Lower leg skin (tissue), 4 donors: ENCODE results near the gene ZBTB38. TPM values are rescaled to one million over a fixed set of nuclear protein-coding genes. Genes with fewer than 3 reads are reported as not detected.

Source experiments
- DNase-seq, 2 donors: peaks; one replicate each; pipeline ENCODE4 v3.0.0-alpha.2; 2019; ENCODE audit warnings: low spot score in 2 of 2
- H3K4me3 ChIP-seq: fragments of 200-600 bp; sonication (generic); 2 replicates; pipeline ENCODE4 v1.5.1; 2017; ENCODE audit warnings: mild to moderate bottlenecking, low read depth; ENCODE audit not compliant: poor library complexity, severe bottlenecking
- POLR2A ChIP-seq, 2 donors: fragments of 450-650 bp; IDR thresholded peaks; one replicate each; pipeline ENCODE4 v1.6.1; 2016 to 2017; ENCODE audit warnings: antibody characterized with exemption in 2 of 2, mild to moderate bottlenecking in 1 of 2, moderate library complexity in 1 of 2
- WGBS, 2 donors: methylation state at CpG; one replicate each; pipeline ENCODE4 v1.1.5; 2018; 5-methylcytosine and 5-hydroxymethylcytosine counted together
- intact Hi-C: fragments of 100-400 bp; cut with DNase I; formaldehyde crosslinking; loops from one replicate; pipeline ENCODE4 v1.15.0; 2023; ENCODE audit warnings: low total_unique reads
- total RNA-seq, 4 donors: library from RNA; depleted of rRNA; stranded (reverse); fragments of >200 nt; gene quantifications; one replicate each; pipeline ENCODE4 v1.1.0, GENCODE V29; 2016
- TF ChIP-seq, protein P1 (sequence below), 3 donors: fragments of 450-650 bp; IDR thresholded peaks; one replicate each; pipeline ENCODE4 v1.5.1; 2016; ENCODE audit warnings: antibody characterized with exemption in 3 of 3, mild to moderate bottlenecking in 3 of 3, moderate library complexity in 2 of 3

ZBTB38 gene
- total RNA-seq, 4 donors from 2014 or later, result 46.8 to 104 (median 72.6) TPM

DNA sequence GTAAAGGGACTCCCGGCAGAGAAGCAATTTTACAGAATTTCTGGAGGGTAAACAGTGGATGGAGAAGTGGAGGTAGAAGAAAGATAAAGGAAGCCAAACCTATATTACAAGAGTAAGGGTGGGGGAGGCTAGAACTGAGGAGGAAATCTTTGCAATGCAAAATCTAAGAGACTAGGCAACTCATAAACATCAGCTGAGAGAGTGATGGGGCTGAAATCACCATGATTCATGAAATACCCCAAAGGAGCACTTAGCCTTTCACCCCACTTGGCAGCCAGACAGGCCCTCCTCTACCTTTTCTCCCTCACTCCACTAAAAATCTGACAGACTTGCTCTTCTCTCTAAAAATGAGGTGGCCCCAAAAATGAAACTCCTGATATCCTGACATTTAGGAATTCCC, 19.5 kb upstream of the ZBTB38 start:
- TF ChIP-seq, protein P1, sequence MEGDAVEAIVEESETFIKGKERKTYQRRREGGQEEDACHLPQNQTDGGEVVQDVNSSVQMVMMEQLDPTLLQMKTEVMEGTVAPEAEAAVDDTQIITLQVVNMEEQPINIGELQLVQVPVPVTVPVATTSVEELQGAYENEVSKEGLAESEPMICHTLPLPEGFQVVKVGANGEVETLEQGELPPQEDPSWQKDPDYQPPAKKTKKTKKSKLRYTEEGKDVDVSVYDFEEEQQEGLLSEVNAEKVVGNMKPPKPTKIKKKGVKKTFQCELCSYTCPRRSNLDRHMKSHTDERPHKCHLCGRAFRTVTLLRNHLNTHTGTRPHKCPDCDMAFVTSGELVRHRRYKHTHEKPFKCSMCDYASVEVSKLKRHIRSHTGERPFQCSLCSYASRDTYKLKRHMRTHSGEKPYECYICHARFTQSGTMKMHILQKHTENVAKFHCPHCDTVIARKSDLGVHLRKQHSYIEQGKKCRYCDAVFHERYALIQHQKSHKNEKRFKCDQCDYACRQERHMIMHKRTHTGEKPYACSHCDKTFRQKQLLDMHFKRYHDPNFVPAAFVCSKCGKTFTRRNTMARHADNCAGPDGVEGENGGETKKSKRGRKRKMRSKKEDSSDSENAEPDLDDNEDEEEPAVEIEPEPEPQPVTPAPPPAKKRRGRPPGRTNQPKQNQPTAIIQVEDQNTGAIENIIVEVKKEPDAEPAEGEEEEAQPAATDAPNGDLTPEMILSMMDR (IDR thresholded peaks at IDR 0.05), result no peak
- no peak for TF ChIP-seq POLR2A (IDR thresholded peaks at IDR 0.05)
- DNase-seq, result no peak
- intact Hi-C loops, result no loop called here
- H3K4me3 ChIP-seq, result no peak overlapping the region
- WGBS, 2 donors, result 100% methylated on average over 1 of the region's 1 CpG

DNA sequence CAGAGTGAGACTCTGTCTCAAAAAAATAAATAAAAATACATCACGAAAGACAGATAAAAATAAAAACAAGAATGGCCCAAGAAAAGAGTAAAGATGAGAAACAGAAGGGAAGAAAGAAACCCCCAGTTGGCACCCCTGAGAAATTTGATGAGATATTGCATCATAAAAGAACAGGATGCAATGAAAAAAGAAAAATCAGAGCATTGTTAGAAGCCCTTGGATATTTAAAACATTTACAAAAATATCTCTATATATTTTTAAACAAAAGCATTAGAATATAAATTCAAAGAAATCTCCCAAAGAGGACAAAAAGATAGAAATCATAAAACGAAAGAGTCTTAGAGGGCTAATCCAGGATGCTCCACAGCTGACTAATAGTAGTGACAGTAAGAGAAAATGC, 18.6 kb upstream of the ZBTB38 start:
- intact Hi-C loops, result no loop called here
- DNase-seq, result no peak
- no peak overlapping the region for H3K4me3 ChIP-seq
- TF ChIP-seq, protein P1 (IDR thresholded peaks at IDR 0.05), result no peak
- no peak for TF ChIP-seq POLR2A (IDR thresholded peaks at IDR 0.05)
- 91 to 93% methylated on average over 2 of the region's 2 CpGs for WGBS, 2 donors

DNA sequence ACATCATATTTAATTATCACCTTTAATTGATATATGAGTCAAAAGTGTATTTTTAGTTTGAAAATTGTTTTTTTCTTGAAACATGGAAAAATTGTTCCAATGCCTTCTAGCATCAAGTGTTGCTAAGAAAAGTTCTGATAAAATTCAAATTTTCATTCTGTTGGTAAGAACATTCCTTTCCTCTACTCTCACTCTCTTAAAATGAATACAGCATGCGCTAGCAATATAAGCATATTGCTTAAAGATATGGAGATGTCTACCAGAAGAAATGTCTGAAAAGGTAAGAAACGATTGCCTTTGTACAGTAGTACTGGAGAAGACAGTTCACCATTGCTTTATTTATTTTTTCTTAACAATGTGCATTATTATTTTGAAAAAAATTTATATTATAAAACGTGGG, 17.6 kb upstream of the ZBTB38 start:
- no peak for TF ChIP-seq POLR2A (IDR thresholded peaks at IDR 0.05)
- TF ChIP-seq, protein P1 (IDR thresholded peaks at IDR 0.05), result no peak
- no peak overlapping the region for H3K4me3 ChIP-seq
- 88 to 91% methylated on average over 3 of the region's 3 CpGs for WGBS, 2 donors
- intact Hi-C loops, result no loop called here
- no peak for DNase-seq

DNA sequence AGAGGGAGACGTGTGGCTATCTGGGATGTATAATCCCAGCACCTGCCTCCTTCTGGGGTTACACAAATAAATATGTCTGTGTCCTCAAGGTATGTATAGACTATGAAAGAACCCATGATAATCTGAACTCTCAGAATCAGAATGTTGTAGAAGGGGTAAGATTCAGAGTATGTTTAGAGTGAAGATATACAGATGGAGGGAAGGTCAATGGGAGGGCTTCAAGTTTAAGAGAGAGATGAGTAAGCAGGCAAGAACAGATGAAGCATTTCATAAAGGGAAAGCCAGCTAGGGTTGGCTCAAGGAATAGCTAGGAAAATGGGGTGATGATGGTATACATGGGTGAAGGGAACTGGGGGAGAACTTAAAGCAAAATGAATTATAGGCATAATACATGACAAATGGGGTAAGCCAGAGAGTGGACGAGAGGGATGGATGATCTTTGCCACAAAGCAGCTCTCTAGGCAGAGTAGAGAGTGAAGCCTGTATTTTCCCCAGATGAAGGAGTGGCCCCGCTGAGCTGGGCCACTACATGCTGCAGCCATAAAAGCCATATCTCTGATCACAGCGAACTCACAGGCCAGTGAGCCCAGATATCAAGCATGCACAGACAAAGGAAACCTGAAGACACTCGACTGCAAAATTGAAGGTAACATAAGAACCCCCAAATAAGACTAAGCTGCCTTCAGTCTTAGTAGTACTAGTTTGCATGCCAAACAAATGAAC, 15.9 kb upstream of the ZBTB38 start:
- intact Hi-C loops, result no loop called here
- DNase-seq, result no peak
- 83 to 90% methylated on average over 5 of the region's 5 CpGs for WGBS, 2 donors
- TF ChIP-seq, protein P1 (IDR thresholded peaks at IDR 0.05), result no peak
- no peak for TF ChIP-seq POLR2A (IDR thresholded peaks at IDR 0.05)
- no peak overlapping the region for H3K4me3 ChIP-seq

DNA sequence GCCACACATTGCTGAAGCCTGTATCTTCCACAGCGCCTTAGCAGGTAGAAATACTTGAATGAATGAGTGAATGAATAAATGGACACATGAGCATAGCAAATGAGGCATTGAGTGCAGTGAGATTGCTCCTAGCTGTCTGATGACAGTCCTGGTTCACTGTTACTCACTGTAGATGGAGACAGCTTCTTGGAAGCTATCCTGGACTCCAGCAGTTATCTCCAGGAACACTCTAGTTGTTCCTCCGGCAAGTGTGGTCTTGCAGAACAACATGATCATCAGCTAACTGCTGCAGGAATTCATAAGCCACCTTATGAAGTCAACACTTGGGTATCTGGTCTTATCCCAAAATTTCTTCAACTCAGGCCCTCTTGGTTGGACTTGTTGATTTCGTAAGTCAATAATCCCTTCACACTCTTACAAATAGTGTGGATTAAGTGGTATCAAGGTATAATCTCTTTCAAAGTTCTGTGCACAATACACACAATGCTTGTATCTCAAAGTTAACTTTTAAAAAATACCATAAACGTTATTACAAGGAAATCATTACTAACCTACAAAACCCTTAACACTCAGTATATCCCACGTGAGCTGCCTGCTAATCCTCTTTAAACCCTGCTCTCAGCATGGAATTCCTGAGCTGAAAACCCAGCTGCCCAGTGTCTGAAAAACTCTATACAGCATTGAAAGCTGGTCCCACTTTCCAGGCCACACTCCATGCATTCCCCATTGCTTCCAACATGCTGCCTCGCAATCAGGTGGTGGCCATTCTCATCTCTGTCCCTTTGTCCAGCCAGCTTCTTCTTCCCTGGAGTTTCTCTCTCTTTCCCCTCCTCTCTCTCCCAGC, 14.4 kb upstream of the ZBTB38 start:
- intact Hi-C loops, result no loop called here
- TF ChIP-seq, protein P1 (IDR thresholded peaks at IDR 0.05), result no peak
- TF ChIP-seq POLR2A (IDR thresholded peaks at IDR 0.05), result no peak
- no peak for DNase-seq
- no peak overlapping the region for H3K4me3 ChIP-seq
- 61 to 65% methylated on average over 6 of the region's 6 CpGs for WGBS, 2 donors
